Thymus (tissue), 11 donors: ENCODE data around the gene ACO1. TPM values are rescaled to one million over a fixed set of nuclear protein-coding genes. Genes with fewer than 3 reads are reported as not detected.
"Not testable (repeated sequence)": the region's sequence is repeated elsewhere in the genome, so short reads cannot be mapped to it uniquely, and the experiment has no call there.

Experiments used
- DNase-seq, 9 donors: peaks; one replicate each; pipeline ENCODE4 v3.0.0-alpha.2; 2013; ENCODE audit warnings: low spot score in 9 of 9, low read depth in 6 of 9, missing footprints in 1 of 9
- H3K27ac ChIP-seq, 2 donors: one replicate each; pipeline ENCODE4 v1.5.1; 2013; ENCODE audit warnings: control low read depth in 1 of 2, low read depth in 1 of 2, low read length in 1 of 2, mild to moderate bottlenecking in 1 of 2, moderate library complexity in 1 of 2
- H3K27me3 ChIP-seq, 2 donors: one replicate each; pipeline ENCODE4 v1.5.1; 2013; ENCODE audit warnings: low read length in 1 of 2; ENCODE audit not compliant: control insufficient read depth in 2 of 2, insufficient read depth in 1 of 2
- H3K36me3 ChIP-seq, 2 donors: one replicate each; pipeline ENCODE4 v1.5.1; 2013; ENCODE audit warnings: low read length in 1 of 2, mild to moderate bottlenecking in 1 of 2, moderate library complexity in 1 of 2; ENCODE audit not compliant: control insufficient read depth in 2 of 2, insufficient read depth in 2 of 2
- H3K4me1 ChIP-seq, 2 donors: one replicate each; pipeline ENCODE4 v1.5.1; 2013; ENCODE audit warnings: low read length in 2 of 2; ENCODE audit not compliant: control insufficient read depth in 2 of 2, insufficient read depth in 2 of 2
- H3K4me3 ChIP-seq, 2 donors: one replicate each; pipeline ENCODE4 v1.5.1; 2013; ENCODE audit warnings: low read length in 2 of 2, control low read depth in 1 of 2, mild to moderate bottlenecking in 1 of 2
- H3K9me3 ChIP-seq, 2 donors: one replicate each; pipeline ENCODE4 v1.5.1; 2013; ENCODE audit warnings: low read length in 1 of 2, mild to moderate bottlenecking in 1 of 2; ENCODE audit not compliant: control insufficient read depth in 2 of 2, insufficient read depth in 1 of 2
- WGBS: extraction: QIAGEN DNeasy Blood & Tissue Kit; methylation state at CpG from one replicate; pipeline ENCODE4 v1.1.7; 2013; 5-methylcytosine and 5-hydroxymethylcytosine counted together
- polyA plus RNA-seq: library from polyadenylated mRNA; stranded (reverse); fragments of 200-250 nt; gene quantifications from one replicate; pipeline ENCODE4 v1.2.3, GENCODE V29; 2013
- total RNA-seq: library from RNA; stranded (reverse); fragments of 120-200 nt; gene quantifications from one replicate; pipeline ENCODE4 v1.2.4, GENCODE V29; 2013
- donor health status: healthy.

The ACO1 gene
- total and polyA plus RNA-seq, 2 donors: 9.0 to 18.7 TPM

DNA sequence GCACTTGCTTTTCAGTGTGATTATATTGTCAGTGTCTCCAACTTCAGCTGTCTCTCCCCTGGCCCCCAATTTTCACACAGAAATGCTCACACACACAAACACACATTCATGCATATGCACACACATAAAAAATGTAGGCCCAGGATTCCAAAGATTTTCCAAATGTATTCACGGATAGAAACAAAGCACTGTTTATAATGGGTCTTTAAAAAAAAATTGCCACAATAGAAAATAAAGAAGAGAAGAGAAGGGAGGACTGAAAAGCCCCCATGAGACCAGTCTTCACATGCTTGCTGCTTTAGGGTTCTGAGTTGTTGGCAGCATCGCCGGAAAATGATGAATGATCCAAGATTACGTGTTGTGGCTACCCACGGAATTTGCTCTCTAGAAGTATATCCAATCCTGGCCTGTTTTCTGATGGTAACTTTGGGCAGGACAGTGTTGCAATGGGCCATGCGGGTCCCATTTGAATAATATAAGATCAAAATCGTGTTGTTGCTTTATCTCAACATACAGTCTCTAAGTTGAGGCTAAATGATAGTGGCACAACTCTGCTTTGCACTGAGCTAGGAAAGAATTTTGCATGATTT, 36.2 kb upstream of the ACO1 start:
- no peak overlapping the region for H3K4me3 ChIP-seq
- H3K27me3 ChIP-seq: no peaks in the 10 kb centered on the region
- no peaks in the 10 kb centered on the region for H3K9me3 ChIP-seq
- 90% methylated on average over 7 of the region's 7 CpGs for WGBS
- H3K36me3 ChIP-seq: no peaks in the 10 kb centered on the region
- no peaks in the 10 kb centered on the region for H3K4me1 ChIP-seq
- no peak for DNase-seq
- H3K27ac ChIP-seq: no peak overlapping the region

DNA sequence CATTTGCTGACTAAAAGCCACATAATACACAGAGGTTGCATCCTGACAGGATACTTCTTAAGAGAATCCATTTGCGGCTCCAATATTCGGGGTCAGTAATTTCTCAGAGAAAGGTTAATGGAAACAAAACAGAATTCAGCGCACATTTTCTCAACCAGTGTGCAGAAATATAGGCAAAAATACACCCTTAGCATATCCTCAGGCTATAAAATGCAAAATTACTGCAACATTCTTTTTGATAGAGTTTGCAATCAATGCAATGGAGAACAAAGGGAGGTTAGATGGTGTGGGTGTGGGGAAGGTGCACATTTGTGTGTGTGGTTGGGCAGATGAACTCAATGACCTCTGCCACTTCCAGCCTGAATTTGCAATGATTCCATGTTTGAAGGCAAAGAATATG, 35.4 kb upstream of the ACO1 start:
- no peaks in the 10 kb centered on the region for H3K9me3 ChIP-seq
- DNase-seq: no peak

DNA sequence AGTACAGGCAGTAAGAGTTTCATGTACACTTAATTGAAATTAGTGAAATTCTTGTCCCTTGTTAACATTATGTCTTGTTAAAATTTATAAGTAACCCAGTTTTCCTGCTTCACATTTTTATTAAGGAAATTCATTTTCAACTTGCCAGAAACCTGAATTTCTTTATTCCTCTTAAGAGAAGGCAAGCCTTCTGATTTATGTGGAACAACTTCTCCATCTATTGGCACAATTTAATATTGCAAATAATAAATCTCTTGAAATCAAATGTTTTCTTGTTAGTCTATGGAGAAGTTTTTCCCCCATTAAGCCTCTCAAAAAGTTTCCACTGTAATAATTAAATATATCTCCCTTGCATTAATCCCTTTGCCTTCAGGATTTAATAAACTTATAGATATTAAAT, 33.8 kb upstream of the ACO1 start:
- H3K4me1 ChIP-seq: no peaks in the 10 kb centered on the region
- H3K36me3 ChIP-seq: no peaks in the 10 kb centered on the region
- no peaks in the 10 kb centered on the region for H3K9me3 ChIP-seq
- H3K4me3 ChIP-seq: no peak overlapping the region
- H3K27me3 ChIP-seq: no peaks in the 10 kb centered on the region
- H3K27ac ChIP-seq: no peak overlapping the region
- no peak for DNase-seq

More for the DNA sequence above, 35.4 kb upstream of the ACO1 start:
- Histone ChIP-seq H3K27me3 (no peaks in the 10 kb centered on the region), H3K4me3 (no peak overlapping the region), H3K27ac (no peak overlapping the region), H3K36me3 (no peaks in the 10 kb centered on the region), H3K4me1 (no peaks in the 10 kb centered on the region)
- 89% methylated on average over 3 of the region's 3 CpGs for WGBS

DNA sequence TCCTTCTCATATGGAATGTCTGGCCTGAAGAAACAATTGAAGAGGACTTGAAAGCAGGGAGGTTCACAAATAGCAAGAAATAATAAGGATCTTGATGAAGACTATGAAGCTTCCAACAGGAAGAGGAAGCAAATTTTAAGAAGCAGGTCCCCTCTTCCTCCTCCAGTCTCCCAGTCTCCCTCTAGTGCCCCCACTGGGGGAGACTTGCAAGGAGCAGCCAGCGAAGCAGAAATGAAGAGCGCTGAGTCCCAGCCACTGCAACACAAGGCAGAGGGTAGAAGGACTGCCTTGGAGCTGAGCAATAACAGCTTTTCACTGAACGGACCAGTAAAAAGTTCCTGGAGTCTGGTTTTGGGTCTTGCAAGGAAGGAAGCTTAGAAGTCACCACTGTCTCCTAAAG, 32.6 kb upstream of the ACO1 start:
- 83% methylated on average over 3 of the region's 3 CpGs for WGBS

DNA sequence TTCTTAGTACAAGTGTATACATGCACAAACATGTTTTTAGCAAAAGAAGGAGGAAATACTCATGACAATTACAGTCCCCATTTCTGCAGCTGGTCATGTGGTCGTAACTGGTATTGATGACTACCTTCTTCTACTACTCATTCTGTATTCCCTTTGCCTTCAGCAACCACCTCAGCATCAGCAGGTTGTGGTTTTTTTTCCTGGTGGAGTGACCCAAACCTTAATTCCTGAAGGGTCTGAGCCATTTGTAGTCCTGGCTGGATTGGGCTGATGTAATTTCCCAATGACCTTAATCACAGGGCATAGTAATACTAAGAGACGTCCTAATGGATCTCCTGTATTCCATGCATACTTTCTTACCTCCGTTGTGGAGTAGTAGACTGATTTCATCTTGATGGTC, 31.0 kb upstream of the ACO1 start:
- not testable (repeated sequence) for H3K27ac ChIP-seq, DNase-seq, H3K4me1 ChIP-seq, H3K27me3 ChIP-seq, H3K9me3 ChIP-seq, H3K36me3 ChIP-seq, H3K4me3 ChIP-seq
- 86% methylated on average over 3 of the region's 3 CpGs for WGBS

More for the DNA sequence above, 32.6 kb upstream of the ACO1 start:
- no peak overlapping the region for H3K4me3 ChIP-seq
- no peaks in the 10 kb centered on the region for H3K27me3 ChIP-seq
- H3K9me3 ChIP-seq: no peaks in the 10 kb centered on the region
- H3K27ac ChIP-seq: no peak overlapping the region
- H3K36me3 ChIP-seq: no peaks in the 10 kb centered on the region
- DNase-seq: no peak
- no peaks in the 10 kb centered on the region for H3K4me1 ChIP-seq

DNA sequence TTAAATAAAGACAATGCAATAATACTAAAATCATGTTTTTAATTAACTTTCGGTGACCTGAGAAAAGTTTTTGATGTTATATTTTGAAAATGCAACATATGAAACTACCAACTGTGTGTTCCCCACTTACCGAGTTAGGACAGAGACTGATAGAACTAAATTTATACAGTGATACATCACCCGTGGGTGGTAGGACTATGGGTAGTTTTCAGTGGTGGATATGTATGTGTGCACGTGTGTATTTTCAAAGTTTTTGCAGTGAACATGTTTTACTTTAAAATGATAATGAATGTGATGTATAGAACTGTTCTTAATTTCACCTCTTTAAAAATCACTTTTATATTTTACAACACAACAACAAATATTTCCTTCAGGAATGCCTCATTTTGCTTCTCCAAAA, 25.0 kb upstream of the ACO1 start:
- H3K27ac ChIP-seq: no peak overlapping the region
- H3K4me1 ChIP-seq: no peaks in the 10 kb centered on the region
- H3K9me3 ChIP-seq: no peaks in the 10 kb centered on the region
- no peaks in the 10 kb centered on the region for H3K27me3 ChIP-seq
- DNase-seq: no peak
- no peak overlapping the region for H3K4me3 ChIP-seq
- H3K36me3 ChIP-seq: no peaks in the 10 kb centered on the region
- 89% methylated on average over 4 of the region's 4 CpGs for WGBS

DNA sequence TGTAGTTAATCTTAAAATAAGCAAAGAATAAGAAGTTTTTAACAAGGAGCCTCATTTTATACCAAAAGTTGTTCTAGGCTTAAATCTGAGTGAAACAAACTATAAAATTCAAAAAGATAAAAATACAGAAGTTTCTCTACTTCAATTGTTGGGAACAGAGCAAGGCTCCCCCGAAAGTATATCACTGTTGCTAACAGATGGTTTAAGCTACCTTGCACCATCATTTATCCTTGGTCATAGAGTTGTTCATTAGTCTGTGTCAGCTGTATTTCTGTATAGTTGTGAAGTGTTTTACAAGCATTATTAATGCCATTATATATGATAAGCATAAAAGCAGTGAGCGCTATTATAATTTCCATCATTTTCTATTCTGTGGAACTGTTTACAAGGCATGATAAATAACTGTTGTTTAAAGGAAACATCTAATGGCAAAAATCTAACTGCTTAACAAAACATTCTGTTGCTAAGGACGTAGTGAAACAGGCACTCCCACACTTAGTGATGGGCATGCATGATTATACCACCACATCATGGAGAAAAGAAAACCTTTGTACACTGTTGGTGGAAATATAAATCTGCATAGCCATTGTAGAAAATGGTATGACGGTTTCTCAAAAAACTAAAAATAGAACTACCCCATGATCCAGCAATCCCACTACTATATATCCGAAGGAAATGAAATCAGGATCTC, 23.3 kb upstream of the ACO1 start:
- no peak overlapping the region for H3K27ac ChIP-seq
- no peak overlapping the region for H3K4me3 ChIP-seq
- no peaks in the 10 kb centered on the region for H3K27me3 ChIP-seq
- H3K9me3 ChIP-seq: no peaks in the 10 kb centered on the region
- no peaks in the 10 kb centered on the region for H3K36me3 ChIP-seq
- no peak for DNase-seq
- WGBS: 93% methylated on average over 5 of the region's 5 CpGs
- H3K4me1 ChIP-seq: no peaks in the 10 kb centered on the region

DNA sequence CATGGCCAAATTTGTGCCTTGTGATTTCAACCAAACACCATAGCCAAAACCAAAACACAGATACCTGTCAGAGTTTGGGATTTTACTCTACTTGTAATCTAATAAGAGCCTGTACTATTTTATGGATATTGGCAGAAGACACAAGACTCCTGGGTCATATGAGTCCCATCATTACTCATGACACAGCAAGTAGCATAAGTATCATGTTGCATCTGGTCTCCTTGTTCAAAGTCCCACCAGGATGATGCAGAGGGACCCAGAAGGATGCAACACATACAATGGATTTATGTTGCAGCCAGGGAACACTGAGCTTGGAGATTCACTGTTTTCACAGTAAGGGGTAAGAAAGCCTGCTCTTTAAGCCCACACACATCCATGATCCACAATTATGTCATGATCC, 13.2 kb upstream of the ACO1 start:
- Histone ChIP-seq H3K9me3 (no peaks in the 10 kb centered on the region), H3K4me1 (no peaks in the 10 kb centered on the region), H3K27ac (no peak overlapping the region), H3K36me3 (no peaks in the 10 kb centered on the region), H3K4me3 (no peak overlapping the region), H3K27me3 (no peaks in the 10 kb centered on the region)
- DNase-seq: no peak

DNA sequence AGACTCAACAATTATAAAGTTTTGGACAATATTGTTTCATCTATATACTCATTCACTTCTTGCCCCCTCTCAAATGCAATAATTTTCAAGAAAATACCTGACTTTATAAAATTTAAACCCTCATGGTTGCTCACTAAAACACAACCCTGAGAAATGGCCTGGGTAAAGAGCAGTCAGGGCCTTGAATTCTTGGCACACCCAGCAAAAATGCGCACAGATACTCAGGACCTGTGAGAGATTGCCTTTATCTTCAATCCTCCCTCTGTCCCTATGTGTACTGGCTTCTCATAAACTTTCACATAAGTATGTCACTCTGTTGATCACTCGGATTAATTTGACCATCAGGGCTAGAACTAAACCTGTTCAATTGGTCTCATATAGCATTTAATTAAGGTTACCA, 12.8 kb upstream of the ACO1 start:
- H3K9me3 ChIP-seq: no peaks in the 10 kb centered on the region
- no peak overlapping the region for H3K4me3 ChIP-seq
- H3K27me3 ChIP-seq: no peaks in the 10 kb centered on the region
- no peaks in the 10 kb centered on the region for H3K4me1 ChIP-seq
- WGBS: 97% methylated on average over 2 of the region's 2 CpGs
- H3K36me3 ChIP-seq: no peaks in the 10 kb centered on the region
- H3K27ac ChIP-seq: no peak overlapping the region
- DNase-seq: no peak
